HG03064 (cell line): Measurements from ENCODE around the gene ZNF443.
"Not testable (repeated sequence)": the region's sequence is repeated elsewhere in the genome, so short reads cannot be mapped to it uniquely, and the experiment has no call there.

ENCODE experiments used
- ATAC-seq: cut with Tn5 transposase; IDR thresholded peaks from one replicate; pipeline ENCODE4 v1.9.1; 2021; ENCODE audit warnings: low read depth; ENCODE audit not compliant: unreplicated experiment

The ZNF443 gene

DNA sequence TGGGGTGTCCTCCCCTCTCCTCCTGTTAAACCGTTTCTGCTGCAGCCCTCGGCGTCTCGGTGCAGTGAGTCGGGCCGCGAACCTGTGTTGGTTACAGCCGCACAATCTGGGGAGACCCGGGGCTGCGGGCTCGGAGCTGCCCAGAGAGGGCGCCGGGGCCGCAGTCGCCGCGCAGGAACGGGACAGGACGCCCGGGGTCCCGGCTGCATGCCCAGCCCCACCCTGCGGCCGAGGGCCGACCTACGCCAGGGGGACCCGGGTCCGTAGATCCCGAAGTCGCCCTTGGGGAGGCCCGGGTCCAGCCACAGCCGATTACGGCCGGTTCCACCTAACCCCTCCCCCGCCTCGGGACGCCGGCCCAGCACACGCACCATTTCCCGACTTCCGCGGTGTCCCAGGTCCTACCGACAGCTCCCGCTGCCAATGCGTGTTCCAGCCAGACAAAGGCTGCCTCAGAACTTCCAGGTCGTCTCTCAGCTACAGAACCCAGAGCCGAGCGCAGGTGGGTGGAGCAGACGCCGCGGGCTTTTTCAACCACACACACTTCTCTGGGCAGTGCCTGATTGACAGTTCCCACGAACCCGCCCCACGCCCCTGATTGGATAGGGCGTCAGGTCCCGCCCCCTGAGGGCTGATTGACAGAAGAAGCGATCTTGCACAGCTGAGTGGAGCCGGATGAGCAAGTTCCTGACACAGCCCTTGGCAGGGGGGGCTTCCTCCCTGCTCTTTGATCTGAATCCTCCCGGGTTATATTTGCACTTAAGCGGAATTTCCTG, at the start of gene ZNF443:
TSS of gene ZNF443 (minus strand) at position 481 of the 776 bp plus-strand sequence. CDS start at position 374, 107 bp downstream.
- ATAC-seq = peak; percentile 88

DNA sequence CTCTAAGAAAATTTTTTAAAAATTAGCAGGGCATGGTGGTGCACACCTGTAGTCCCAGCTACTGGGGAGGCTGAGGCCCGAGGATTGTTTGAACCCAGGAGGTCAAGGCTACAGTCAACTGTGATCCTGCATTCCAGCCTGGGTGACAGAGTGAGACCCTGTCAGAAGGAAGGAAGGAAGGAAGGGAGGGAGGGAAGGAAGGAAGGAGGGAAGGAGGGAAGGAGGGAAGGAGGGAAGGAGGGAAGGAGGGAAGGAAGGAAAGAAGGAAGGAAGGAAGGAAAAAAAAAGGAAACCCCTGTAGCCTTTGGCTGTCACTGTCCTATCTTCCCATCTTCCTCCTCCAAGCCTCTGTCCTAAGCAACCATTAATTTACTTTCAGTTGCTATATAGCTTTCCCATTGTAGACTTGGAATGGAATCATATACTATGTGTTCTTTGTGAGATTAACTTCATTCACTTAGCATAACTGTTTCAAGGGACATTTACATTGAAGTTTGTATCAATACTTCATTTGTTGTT, 45.5 kb upstream of the ZNF443 start:
- ATAC-seq = not testable (repeated sequence)

DNA sequence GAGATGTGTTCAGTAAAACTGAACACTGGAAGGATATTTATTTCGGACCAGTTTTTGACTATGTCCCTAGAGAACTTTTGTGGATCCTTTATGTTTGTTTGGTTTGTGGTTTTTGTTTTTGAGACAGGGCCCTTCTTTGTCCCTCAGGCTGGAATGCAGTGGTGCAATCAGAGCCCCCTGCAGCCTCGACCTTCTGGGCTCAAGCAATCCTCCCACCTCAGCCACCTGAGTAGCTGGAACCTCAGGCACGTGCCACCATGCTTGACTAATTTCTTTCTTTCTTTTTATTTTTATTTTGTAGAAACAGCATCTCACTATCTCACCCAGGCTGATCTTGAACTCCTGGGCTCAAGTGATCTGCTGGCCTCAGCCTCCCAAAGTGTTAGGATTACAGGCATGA, 44.8 kb upstream of the ZNF443 start:
- no peak for ATAC-seq

DNA sequence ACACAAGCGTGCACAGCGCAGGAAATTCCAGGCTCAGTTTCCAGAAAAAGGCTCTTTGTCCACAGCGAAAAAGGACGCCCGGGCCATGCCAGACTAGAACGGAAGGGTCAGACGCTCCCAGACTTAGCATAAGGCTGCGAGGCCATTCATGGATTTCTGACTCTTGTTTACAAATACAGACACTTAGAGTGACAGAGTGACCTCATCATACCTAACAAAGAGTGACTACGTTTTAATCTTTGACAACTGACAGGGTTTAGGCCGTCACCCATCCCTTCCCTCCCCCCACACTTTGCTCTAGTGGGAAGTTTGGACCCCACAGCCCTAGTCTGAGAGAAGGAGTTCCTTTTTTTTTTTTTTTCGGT, 44.2 kb upstream of the ZNF443 start:
- no peak for ATAC-seq

DNA sequence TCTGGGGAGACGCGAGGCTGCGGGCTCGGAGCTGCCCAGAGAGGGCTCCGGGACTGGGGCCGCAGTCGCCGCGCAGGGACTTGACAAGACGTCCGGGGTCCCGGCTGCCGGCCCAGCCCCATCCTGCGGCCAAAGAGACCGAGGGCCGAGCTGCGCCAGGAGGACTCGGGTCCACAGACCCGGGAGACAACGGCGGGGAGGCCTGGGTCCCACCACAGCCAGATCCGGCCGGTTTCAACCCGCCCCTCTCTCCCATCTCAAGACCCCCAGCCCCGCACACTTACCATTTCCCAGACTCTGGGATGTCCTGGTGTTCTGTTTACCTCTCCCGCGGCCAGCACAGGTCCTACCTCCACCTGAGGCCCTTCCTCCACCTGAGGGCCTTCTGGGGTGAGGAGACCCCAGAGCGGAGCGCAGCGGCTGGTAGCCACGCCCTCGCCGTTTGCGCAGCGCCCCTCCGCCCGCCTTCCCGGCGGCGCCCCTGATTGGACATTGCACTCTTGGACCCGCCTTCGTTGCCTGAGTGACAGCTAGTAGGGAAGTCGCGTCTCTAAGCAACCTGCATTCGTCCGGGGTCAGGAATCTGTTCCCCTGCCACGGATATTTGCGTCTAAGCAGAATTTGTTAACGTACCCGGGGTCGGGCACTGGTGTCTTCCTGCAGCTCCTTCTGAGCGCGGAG, 43.7 kb upstream of the ZNF443 start, which contains the start of gene ZNF709:
TSS of gene ZNF709 (minus strand) at position 446 of the 681 bp plus-strand sequence. CDS start at position 287, 159 bp downstream.
- peak; percentile 76 for ATAC-seq

DNA sequence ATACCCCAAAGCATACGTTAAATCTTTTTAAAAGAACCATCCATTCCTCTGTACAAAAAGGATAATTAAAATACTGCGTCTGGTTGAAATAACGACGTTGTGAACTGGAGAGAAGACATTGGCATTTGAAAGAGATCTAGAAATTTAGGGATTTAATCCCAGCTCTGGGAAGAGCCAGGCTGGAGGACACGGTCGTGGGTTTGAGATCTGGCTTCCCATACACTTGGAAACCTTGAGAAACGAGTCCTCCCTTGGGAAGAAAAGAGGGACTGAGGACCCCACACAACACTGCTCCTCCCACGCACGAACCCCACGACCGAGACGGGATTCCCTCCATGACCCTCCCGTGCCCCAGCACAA, 43.2 kb upstream of the ZNF443 start:
- ATAC-seq = no peak

DNA sequence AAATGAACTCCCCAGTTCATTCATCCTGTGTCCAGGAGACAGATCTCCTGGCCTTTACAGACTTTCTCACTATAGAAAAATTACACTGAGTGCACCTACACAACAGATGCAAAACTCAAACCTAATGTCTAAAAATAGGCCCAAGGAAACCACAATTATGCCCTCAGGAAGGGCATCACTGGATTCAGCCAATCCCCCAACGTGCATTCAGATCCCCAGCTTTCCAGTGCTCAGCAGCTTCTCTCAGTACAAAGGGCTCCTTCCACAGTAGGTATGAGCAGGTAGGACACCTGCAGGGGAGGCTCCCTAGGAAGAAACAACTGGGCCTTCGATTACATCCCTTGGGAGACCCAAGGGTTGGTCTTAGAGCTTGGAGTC, 41.7 kb upstream of the ZNF443 start:
- ATAC-seq = no peak

DNA sequence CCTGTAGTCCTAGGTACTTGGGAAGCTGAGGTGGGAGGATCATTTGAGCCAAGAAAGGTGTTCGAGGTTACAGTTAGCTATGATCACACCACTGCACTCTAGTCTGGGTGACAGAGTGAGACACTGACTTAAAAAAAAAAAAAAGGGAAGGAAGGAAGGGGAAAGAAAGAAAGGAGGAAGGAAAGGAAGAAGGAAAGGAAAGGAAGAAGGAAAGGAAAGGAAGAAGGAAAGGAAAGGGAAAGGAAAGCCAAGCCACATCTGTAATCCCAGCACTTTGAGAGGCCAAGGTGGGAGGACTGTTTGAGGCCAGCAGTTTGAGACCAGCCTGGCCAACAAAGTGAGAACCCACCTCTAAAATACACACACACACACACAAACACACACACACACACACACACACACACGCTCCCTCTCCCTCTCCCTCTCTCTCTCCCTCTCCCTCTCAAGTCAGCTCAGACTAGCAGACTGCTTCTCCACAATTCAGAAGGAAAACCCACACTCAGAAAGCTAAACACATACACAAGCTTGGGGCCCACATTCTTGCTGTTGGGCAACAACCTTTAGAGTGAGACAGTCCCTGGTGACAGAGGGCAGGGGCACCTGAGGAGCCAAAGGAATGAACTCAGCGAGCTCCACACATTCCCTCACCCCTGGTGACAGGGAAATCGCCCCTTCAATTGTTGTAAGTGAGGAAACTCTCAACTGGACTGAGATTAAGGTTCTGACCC, 41.1 kb upstream of the ZNF443 start:
- no peak for ATAC-seq

DNA sequence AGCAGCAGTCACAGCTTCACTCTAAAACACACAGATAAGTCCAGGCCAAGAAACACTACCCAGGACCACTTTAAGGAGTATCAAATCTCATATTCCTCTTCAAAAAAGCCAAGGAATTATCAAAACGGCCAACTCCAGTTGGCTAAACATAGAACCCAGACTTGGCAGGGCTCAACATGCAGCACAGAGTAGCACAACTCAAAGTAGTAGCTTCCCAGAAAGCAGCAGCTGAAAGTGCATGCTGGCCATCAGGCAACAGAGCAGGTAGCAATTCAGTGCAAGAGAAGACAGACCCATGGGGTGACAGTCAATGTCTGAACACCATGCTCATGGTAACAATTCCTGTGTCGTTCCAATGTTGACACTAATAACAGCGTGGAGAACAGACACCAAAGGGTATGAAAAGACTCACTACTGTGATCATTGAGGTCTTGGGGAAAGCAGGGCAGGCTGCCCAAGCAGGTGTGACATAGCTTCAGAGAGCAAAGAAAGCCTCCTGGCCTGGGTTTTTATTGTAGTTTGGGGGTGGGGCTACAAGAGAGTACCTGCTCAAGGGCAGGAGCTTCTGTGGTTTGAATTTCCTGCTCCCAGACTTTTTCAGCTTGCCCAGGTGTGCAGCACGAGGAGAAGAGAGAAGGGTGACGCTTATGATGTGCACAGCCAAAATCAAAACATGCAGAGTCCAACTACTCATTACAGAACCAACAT, 37.6 kb upstream of the ZNF443 start:
- ATAC-seq = no peak

DNA sequence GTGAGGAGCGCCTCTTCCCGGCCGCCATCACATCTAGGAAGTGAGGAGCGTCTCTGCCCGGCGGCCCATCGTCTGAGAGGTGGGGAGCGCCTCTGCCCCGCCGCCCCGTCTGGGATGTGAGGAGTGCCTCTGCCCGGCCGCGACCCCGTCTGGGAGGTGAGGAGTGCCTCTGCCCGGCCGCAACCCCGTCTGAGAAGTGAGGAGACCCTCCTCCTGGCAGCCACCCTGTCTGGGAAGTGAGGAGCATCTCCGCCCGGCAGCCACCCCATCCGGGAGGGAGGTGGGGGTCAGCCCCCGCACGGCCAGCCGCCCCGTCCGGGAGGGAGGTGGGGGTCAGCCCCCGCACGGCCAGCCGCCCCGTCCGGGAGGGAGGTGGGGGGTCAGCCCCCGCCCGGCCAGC, 26.8 kb upstream of the ZNF443 start:
- not testable (repeated sequence) for ATAC-seq

DNA sequence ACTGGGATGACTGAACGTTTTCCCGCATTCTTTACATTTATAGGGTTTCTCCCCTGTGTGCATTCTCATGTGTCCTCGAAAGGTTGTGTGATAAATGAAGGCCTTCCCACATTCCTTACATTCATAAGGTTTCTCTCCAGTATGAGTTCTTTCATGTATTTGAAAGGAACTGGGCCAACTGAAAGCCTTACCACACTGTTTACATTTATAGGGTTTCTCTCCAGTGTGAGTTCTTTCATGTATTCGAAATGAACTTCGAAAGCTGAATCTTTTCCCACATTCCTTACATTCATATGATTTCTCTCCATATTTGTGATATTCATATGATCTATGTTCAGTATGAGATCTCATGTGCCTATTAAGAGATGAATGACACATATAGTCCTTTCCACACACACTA, 24.4 kb upstream of the ZNF443 start:
- ATAC-seq = no peak

DNA sequence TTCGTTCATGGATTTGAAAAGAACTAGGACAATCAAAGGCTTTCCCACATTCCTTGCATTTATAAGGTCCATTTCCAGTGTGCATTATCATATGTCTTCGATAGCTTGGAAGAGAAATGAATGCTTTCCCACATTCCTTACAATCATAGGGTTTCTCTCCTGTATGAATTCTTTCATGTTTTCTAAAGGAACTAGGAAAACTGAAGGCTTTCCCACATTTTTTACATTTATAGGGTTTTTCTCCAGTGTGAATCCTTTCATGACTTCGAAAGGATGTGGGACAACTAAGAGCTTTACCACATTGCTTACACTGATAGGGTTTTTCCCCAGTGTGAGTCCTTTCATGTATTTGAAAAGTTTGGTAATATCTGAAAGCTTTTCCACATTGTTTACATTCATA, 23.9 kb upstream of the ZNF443 start:
- no peak for ATAC-seq

DNA sequence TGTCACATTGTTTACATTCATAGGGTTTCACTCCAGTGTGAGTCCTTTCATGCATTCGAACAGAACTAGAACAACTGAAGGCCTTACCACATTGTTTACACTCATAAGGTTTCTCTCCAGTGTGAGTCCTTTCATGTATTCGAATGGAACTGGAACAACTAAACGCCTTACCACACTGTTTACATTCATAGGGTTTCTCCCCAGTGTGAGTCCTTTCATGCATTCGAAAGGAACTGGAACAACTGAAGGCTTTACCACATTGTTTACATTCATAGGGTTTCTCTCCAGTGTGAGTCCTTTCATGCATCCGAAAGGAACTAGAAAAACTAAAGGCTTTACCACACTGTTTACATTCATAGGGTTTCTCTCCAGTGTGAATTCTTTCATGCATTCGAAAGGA, 23.3 kb upstream of the ZNF443 start:
- ATAC-seq = not testable (repeated sequence)

DNA sequence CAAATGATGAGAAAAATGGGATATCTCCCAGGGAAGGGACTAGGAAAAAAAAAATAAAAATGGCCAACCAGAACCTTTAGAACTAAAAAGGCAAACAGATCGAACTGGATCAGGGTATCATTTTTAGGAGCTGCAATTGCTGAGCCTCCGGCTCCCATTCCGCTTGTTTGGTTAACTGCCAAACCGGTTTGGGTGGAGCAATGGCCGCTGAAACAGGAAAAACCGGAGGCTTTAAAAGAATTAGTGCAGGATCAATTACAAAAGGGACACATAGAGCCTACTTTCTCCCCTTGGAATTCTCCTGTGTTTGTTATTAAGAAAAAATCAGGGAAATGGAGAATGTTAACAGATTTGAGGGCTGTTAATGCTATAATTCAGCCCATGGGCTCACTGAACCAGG, 12.7 kb upstream of the ZNF443 start:
- no peak for ATAC-seq

DNA sequence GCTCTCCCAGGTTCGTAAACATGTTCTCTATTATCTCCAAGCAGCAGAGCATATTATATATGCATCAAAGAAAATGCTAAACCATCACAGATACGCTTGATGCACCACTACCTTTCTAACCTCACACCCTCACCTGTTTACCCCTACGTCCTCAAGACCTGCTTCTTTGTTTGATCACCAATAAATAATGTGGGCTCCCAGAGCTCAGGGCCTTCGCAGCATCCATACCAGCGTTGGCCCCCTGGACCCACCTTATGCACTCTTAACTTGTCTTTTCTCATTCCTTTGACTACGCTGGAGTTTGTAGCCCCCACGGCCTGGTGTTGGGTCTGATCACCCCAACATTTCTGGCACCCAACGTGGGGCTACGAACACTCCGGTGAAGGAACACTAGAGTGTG, 10.0 kb upstream of the ZNF443 start:
- ATAC-seq = no peak

DNA sequence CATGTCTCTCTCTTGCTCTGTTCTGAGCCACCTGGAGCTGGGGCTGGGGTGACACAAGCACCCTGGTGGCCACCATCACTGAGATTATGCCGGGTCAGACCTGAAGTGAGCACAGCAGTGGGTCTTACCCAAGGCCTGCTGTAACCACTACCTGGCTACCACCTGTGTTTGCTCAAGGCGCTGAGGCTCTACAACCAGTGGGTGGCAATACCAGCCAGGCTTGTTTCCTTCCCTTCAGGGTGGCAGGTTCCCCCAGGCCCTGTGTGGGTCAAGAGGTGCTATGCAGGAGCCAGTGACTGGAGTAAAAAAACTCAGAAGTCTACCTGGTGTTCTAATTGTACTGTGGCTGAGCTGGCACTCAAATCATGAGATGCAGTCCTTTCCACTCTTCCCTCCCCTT, 8.0 kb upstream of the ZNF443 start:
- no peak for ATAC-seq

DNA sequence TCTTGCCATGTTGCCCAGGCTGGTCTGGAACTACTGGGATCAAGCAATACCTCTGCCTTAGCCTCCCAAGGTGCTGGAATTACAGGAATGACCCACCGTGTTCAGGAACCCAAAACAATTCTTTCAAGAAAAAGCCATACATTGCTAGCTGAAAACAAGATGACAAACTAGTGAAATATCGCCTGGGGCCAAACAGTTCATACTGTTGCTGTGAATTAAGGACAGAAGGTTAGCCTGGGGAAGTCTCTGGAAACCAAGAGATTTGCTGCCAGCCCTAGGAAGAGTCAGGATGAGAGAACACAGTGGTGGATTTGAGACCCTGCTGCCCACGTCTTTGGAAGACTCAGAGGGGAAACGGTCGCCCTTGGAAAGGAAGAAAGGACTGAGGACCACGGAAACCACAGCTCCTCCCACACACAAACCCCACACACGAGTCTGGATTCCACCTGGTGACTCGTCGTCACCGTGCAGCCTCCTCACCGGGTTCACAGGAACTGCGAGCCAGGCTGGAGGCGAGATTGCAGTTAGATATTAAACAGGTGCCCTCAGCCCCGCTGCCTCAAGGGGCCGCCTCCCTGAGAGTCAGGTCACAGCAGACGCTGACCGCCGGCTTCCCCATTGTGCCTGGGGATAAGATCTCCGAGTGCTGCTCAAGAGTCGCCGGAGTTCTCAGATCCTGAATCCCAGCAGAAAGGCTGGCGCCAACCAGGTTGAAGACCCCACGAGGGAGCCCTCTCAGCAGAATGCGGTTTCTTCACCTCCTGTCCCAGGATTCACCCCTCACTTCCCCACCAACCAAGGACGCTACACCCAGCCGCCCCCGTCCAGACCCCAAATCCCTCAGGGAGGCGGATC, 908 bp downstream of the ZNF443 start:
- ATAC-seq = peak; percentile 23

DNA sequence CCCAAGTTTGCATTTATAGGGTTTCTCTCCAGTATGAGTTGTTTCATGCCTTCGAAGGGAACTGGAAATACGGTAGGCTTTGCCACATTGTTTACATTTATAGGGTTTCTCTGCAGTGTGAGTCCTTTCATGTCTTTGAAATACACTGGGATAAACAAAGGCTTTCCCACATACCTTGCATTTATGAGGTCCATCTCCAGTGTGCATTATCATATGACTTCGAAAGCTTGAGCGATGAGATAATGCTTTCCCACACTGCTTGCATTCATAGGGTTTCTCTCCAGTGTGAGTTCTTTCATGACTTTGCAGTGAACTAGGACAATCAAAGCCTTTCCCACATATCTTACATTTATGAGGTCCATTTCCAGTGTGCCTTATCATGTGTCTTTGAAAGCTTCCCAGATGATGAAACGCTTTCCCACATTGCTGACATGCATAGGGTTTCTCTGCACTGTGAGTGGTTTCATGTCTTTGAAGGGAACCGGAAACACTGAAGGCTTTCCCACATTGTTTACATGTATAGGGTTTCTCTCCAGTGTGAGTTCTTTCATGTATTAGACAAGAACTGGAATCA, 10.0 kb downstream of the ZNF443 start:
- ATAC-seq = not testable (repeated sequence)

DNA sequence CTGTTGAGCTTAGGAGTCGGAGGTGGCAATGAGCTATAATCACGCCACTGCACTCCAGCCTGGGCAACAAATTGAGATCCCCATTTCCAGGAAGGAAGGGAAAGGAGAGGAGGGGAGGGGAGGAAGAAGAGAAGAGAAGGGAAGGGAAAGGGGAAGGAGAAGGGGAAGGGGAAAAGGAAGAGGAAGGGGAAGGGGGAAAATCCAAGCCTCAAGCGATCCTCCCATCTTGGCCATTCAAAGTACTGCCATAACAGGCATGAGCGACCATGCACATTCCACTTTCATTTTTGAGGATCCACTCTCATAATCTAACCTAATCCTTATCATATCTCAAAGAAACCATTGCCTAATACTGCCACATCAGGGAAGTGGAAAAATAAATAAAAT, 14.9 kb downstream of the ZNF443 start:
- no peak for ATAC-seq
